Tibial nerve (tissue), 4 donors: ENCODE data around the gene DGKI. TPM values are rescaled to one million over a fixed set of nuclear protein-coding genes. Genes with fewer than 3 reads are reported as not detected.

ENCODE experiments used
- DNase-seq, 2 donors: peaks; one replicate each; pipeline ENCODE4 v3.0.0-alpha.2; 2019; ENCODE audit warnings: low spot score in 2 of 2
- H3K27ac ChIP-seq, 4 donors: fragments of 200-600 bp; sonication (generic) in 3 of 4; one replicate each; pipeline ENCODE4 v1.5.1; 2017 to 2019; ENCODE audit warnings: mild to moderate bottlenecking in 1 of 4
- H3K27me3 ChIP-seq, 2 donors: fragments of 200-600 bp; sonication (generic) in 1 of 2; one replicate each; pipeline versions ENCODE4 v1.5.1 to v1.6.0; 2017 to 2019
- H3K36me3 ChIP-seq, 3 donors: fragments of 200-600 bp; sonication (generic); one replicate each; pipeline ENCODE4 v1.5.1; 2018 to 2019
- H3K4me1 ChIP-seq, 4 donors: fragments of 200-600 bp; sonication (generic) in 3 of 4; one replicate each; pipeline ENCODE4 v1.5.1; 2017 to 2019
- H3K4me3 ChIP-seq, 4 donors: fragments of 200-600 bp; sonication (generic) in 3 of 4; one replicate each; pipeline ENCODE4 v1.5.1; 2017 to 2019; ENCODE audit warnings: mild to moderate bottlenecking in 1 of 4, moderate library complexity in 1 of 4
- H3K9me3 ChIP-seq, 4 donors: fragments of 200-600 bp; sonication (generic) in 3 of 4; one replicate each; pipeline ENCODE4 v1.5.1; 2017 to 2019
- EP300 ChIP-seq, 2 donors: sonication (generic); formaldehyde crosslinking; IDR thresholded peaks; one replicate each; pipeline ENCODE4 v1.6.1; 2017; ENCODE audit warnings: antibody characterized with exemption in 2 of 2, mild to moderate bottlenecking in 1 of 2
- POLR2A ChIP-seq, 2 donors: fragments of 450-650 bp; IDR thresholded peaks; one replicate each; pipeline ENCODE4 v1.6.1; 2017; ENCODE audit warnings: antibody characterized with exemption in 2 of 2, mild to moderate bottlenecking in 2 of 2, moderate library complexity in 2 of 2
- WGBS, 2 donors: methylation state at CpG; one replicate each; pipeline ENCODE4 v1.1.5; 2018; 5-methylcytosine and 5-hydroxymethylcytosine counted together
- total RNA-seq, 4 donors: library from RNA; depleted of rRNA; stranded (reverse); fragments of >200 nt; gene quantifications; one replicate each; pipeline ENCODE4 v1.1.0, GENCODE V29; 2016
- TF ChIP-seq, protein P1 (sequence below), 5 experiments: fragments of 200-600 bp in 3 of 5; fragments of 450-650 bp in 2 of 5; sonication (generic) in 3 of 5; IDR thresholded peaks; one replicate each; pipeline ENCODE4 v1.5.1; 2016 to 2019; ENCODE audit warnings: antibody characterized with exemption in 5 of 5, mild to moderate bottlenecking in 3 of 5, moderate library complexity in 2 of 5

The DGKI gene
- total RNA-seq, 4 donors from 2014 or later, result 0.21 to 2.7 (median 1.7) TPM

DNA sequence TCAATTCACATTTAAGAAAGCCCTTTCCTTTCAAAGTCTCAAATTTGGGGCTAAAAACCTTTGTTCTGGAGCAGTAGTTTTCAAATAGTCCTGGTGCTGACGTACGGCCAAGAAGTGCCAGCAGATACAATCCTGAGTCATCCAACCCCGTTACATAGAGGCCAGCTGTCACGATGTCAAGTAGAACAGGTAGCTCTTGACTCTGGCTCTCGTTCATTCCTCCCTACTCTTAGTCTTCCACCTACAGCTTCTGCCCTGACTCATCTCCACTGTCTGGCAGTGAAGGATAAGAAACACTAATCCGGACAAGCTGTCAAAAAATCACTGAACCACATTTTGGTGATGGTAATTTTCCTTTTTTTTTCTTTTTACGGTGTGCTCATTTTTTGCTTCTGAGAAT, 370.8 kb downstream of the DGKI start:
- DNase-seq, result no peak
- H3K36me3 ChIP-seq, result no peaks in the 10 kb centered on the region
- TF ChIP-seq EP300 (IDR thresholded peaks at IDR 0.05) (no peak), POLR2A (IDR thresholded peaks at IDR 0.05) (no peak)
- TF ChIP-seq, protein P1, sequence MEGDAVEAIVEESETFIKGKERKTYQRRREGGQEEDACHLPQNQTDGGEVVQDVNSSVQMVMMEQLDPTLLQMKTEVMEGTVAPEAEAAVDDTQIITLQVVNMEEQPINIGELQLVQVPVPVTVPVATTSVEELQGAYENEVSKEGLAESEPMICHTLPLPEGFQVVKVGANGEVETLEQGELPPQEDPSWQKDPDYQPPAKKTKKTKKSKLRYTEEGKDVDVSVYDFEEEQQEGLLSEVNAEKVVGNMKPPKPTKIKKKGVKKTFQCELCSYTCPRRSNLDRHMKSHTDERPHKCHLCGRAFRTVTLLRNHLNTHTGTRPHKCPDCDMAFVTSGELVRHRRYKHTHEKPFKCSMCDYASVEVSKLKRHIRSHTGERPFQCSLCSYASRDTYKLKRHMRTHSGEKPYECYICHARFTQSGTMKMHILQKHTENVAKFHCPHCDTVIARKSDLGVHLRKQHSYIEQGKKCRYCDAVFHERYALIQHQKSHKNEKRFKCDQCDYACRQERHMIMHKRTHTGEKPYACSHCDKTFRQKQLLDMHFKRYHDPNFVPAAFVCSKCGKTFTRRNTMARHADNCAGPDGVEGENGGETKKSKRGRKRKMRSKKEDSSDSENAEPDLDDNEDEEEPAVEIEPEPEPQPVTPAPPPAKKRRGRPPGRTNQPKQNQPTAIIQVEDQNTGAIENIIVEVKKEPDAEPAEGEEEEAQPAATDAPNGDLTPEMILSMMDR (IDR thresholded peaks at IDR 0.05), result no peak
- 90 to 92% methylated on average over 7 of the region's 7 CpGs for WGBS, 2 donors
- H3K9me3 ChIP-seq, result no peaks in the 10 kb centered on the region
- no peaks in the 10 kb centered on the region for H3K27me3 ChIP-seq
- H3K4me1 ChIP-seq, result no peaks in the 10 kb centered on the region
- no peak overlapping the region for H3K27ac ChIP-seq
- no peak overlapping the region for H3K4me3 ChIP-seq

DNA sequence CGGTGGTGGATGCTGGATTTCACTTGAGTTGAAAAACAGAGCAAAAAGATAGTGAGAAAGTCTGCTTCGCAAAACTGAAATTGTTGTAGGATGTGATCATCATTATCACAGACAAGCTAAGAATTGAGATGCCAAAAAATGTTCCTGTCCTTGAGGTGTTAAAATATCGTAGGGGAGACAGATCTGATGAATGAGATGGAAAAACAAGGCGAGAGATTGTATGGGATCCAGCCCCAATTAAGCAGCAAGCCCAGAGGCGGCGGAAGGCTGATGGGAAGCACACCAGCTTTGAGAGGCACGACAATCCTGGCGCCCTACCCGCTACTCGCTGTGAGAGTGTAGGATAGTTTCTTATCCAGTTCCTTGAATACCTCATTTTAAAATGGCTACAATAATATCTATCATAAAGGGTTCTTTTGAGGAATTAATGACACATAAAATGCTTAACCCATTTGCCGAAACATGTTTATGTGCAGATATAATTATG, 372.2 kb downstream of the DGKI start:
- TF ChIP-seq POLR2A (IDR thresholded peaks at IDR 0.05) (no peak), EP300 (IDR thresholded peaks at IDR 0.05) (no peak)
- TF ChIP-seq, protein P1 (IDR thresholded peaks at IDR 0.05), result no peak
- Histone ChIP-seq H3K27me3 (no peaks in the 10 kb centered on the region), H3K36me3 (no peaks in the 10 kb centered on the region), H3K9me3 (no peaks in the 10 kb centered on the region), H3K4me1 (no peaks in the 10 kb centered on the region), H3K27ac (no peak overlapping the region), H3K4me3 (no peak overlapping the region)
- DNase-seq, result no peak
- 86 to 89% methylated on average over 11 of the region's 11 CpGs for WGBS, 2 donors

DNA sequence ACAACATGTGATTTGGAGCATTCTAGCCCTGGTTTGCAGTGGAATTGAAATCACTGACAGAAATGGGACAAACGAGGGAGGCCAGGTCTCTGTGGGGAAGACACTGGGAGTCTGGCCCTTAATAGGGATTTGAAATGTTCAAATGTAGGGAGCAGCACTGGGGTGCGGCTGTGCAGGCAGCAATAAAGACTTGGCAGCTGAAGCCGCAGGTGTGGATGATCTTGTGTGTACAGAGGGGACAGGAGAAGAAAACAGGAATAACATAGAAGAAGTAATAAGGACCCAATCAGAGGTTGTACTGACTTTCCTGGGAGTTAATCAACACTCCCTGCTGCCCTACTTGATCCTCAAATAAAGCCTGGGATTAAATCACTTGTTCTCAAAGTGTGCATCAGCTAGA, 375.6 kb downstream of the DGKI start:
- Histone ChIP-seq H3K27ac (no peak overlapping the region), H3K4me3 (no peak overlapping the region), H3K4me1 (no peaks in the 10 kb centered on the region), H3K27me3 (no peaks in the 10 kb centered on the region), H3K36me3 (no peaks in the 10 kb centered on the region), H3K9me3 (no peaks in the 10 kb centered on the region)
- WGBS, 2 donors, result 67 to 78% methylated on average over 3 of the region's 3 CpGs
- DNase-seq, result no peak
- TF ChIP-seq POLR2A (IDR thresholded peaks at IDR 0.05) (no peak), EP300 (IDR thresholded peaks at IDR 0.05) (no peak)
- TF ChIP-seq, protein P1 (IDR thresholded peaks at IDR 0.05), result no peak

DNA sequence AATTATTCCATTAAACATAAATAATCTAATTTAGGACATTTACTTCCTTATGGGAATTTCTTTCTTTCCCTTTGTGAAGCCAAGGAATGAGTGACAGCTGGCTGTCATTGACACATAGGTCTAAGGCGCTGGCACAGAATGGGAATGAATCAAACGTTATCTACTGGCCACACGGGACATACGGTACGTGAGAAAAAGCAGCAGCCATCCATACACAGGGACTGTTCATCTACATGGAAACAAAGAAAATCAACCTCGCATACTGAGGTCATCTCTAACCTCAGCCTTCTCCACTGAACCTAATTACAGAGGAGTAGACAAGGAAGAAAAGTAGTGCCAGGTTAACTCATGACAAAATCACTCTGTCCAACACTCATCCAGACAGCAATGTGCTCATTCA, 376.9 kb downstream of the DGKI start:
- WGBS, 2 donors, result 80 to 86% methylated on average over 6 of the region's 6 CpGs
- Histone ChIP-seq H3K4me1 (no peaks in the 10 kb centered on the region), H3K9me3 (no peaks in the 10 kb centered on the region), H3K27me3 (no peaks in the 10 kb centered on the region), H3K4me3 (no peak overlapping the region), H3K27ac (no peak overlapping the region), H3K36me3 (no peaks in the 10 kb centered on the region)
- DNase-seq, result no peak
- no peak for TF ChIP-seq EP300 (IDR thresholded peaks at IDR 0.05)

DNA sequence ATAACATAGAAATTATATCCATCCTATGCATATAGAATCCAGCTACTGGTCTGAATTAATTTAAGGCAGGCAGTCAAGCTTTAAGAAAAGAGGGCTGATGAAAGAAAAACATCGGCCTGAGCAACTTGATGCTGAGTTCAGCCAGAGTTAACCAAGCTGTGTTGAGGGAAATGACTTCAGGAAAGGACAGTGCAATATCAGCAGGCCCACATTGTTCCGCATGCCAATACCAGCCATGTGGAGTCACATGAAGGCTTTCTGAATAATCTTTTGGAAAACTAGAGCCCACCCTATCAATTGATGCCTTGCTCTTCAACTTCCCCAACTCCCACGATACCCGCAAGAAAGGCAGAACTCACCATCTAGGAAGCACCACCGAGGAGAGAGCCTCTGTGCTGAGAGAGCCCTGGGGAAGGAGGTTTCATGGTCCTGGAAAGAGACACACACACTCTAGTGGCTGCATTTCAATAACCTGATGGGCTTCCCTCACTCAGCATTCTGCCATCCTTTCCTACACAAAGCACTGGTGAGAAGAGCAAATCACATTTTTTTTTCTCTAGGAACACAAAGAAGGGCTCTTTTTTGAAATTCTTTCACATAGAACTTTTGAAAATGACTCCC, 377.5 kb downstream of the DGKI start:
- H3K27me3 ChIP-seq, result no peaks in the 10 kb centered on the region
- DNase-seq, result no peak
- H3K4me1 ChIP-seq, result no peaks in the 10 kb centered on the region
- TF ChIP-seq POLR2A (IDR thresholded peaks at IDR 0.05), result no peak
- TF ChIP-seq EP300 (IDR thresholded peaks at IDR 0.05), result no peak
- TF ChIP-seq, protein P1 (IDR thresholded peaks at IDR 0.05), result no peak
- no peak overlapping the region for H3K4me3 ChIP-seq
- H3K36me3 ChIP-seq, result no peaks in the 10 kb centered on the region
- 64 to 86% methylated on average over 5 of the region's 5 CpGs for WGBS, 2 donors
- H3K27ac ChIP-seq, result no peak overlapping the region
- no peaks in the 10 kb centered on the region for H3K9me3 ChIP-seq
